ENCODE results near the gene RIN3. TPM values are rescaled to one million over a fixed set of nuclear protein-coding genes. Genes with fewer than 3 reads are reported as not detected.

RIN3 gene
- total RNA-seq, 1 donor from 2014 or later = 33.0 TPM

- intact Hi-C loops (cut with micrococcal nuclease) = no loop called here
Observed at GRCh38 chr14:92644171-92644969, 130.8 kb downstream of the RIN3 start.

GRCh38 chr14:92644970-92645515 is 131.5 kb downstream of the RIN3 start:
- intact Hi-C loops (cut with micrococcal nuclease) = no loop called here

- intact Hi-C loops (cut with micrococcal nuclease) = no loop called here
Observed at GRCh38 chr14:92645841-92646478, 132.4 kb downstream of the RIN3 start.

DNA sequence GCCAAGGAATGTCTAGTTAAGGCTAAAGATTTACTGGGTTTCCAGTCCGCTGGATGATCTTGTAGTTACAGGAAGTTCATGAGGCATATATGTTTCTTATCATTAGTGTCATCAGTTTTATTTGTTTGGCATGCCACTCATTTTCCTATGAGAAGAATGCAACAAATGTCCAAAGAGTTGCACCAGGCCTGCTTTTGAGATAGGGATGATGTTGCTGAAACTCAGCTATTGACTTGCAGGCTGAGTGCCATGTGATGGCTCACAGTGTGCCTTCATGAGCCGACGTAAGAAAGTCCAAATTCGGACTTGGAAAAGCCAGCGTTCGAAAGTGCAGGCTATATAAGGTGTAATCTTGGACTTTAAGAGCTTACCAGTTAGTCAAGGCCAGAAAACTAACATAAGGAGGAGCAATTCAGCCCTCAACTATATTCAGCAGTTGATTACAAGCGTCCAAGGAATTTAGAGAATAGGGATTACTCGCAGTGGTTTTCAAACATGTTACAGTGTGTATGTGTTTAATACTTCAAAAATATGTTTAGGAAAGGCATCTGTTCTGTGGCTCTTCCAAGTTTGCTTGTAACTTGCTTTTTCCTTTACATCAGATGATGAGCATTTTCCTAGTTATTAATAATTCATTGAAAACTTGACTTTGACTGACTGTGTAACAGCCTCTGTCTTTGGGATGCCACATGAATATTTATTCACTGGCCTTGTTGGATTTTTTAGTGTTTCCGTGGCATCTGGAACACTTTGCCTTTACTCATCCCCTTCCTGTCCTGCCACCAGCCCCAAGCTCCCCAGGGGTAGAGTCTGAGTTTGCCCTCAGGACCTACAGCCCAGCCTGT is 133.6 kb downstream of the RIN3 start:
- intact Hi-C loops (cut with micrococcal nuclease) = no loop called here

GRCh38 chr14:92647797-92648279 is 134.3 kb downstream of the RIN3 start:
- intact Hi-C loops (cut with micrococcal nuclease) = no loop called here

DNA sequence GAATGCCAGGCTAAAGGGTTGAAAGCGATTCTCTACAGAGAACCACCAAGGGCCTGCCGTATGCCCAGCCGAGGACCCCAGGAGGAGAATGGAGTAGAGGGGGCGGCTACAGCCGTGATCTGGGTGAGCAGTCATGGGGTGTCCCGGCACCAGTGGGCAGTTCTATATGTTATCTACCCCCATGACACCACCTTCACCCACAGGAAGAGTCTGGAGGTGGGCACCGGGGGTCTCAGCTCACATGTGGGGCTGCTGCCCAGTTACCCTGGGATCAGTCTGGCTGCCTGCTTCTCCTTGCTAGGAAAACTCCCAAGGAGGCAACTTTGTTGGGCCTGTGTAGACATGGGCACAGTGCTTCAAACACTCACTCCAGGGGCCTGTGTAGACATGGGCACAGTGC is 135.5 kb downstream of the RIN3 start:
- intact Hi-C loops (cut with micrococcal nuclease) = no loop called here

DNA sequence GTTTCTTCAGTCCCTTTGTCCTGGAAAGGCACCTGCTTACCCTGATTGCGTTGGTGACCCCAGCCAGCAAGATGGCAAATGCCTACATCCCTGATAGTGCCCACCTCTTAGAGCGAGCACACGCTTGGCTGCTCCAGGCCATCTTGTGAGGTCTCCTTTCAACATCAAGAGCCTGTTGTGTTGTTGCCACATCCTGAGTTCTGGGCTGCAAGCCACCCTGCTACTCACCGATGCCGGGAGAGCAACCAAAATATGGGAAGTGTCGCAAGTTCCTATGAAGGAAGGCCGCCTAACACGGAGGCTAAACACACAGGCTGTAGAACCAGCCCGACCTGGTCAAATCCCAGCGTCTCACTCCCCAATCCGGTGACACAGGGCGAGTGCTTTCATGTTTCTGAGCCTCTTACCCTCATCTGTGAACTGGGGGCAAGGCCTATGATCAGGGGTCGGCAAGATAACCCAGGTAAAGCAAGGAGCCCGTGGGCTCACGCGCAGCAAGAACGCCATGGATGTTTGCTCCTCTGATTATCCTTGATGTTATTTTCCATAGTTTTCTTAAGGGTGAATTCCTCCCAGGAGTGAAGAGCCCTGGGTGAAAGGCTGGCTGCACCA is 136.5 kb downstream of the RIN3 start:
- intact Hi-C loops (cut with micrococcal nuclease) = loop anchor here (5.0 kb wide), 1 partner anchor 778 kb away; no protein-coding TSS in a partner anchor

DNA sequence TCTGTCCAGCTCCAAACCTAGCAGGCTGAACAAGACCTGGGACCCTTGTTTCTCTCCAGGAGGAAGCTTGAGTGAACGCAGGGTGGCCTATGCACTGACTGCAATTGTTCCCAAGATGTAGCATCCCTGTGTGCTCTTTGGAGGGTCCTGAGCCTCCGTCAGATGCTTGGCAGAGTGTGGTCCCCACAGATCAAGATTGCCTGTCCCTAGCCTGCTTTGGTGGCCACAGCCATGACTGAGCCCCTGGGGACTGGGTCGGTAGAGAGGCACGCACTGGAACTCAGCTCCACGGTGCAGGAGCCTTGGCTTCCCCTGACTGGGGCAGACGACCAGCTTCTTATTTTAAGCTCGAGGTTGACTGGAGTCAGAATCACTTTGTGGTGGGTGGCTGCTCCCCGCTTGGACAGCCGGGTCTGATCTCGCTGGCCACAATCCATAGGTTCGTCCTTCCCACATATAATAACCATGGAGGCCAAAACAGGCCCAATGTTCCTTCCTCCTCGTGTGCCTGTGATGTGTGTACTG is 137.1 kb downstream of the RIN3 start:
- intact Hi-C loops (cut with micrococcal nuclease) = loop anchor here (1.0 to 5.0 kb wide), 8 partner anchors 27 to 778 kb away; partner anchors contain the start of gene GOLGA5

DNA sequence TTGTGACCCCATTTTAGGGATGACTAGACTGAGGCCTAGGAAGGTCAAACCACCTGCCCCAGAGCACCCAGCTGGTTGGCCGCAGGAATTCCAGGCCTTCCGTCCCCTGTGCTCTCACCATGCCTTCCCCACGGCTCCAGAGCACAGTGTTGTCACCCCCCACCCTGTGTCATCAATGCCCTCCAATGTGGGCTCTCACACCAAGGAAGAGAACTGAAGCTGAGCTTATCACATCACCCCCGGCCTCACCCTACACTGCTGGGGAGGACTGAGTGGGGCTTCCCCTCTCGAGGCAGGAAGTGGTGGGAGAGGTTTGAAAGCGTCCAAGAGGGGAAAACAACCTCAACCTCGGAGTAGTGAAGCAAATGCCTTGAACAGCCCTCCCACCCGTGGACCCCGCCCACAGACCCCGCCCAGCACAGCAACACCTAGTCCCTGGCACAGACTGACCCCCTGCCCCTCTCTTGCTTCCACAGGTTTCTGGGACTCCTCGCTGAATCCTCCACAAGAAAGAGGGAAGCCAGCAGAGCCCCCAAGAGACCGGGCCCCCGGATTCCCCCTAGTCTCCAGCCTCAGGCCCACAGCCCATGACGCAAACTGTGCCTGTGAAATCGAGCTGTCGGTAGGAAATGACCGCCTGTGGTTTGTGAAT is 137.7 kb downstream of the RIN3 start:
- intact Hi-C loops (cut with micrococcal nuclease) = loop anchor here (1.0 to 5.0 kb wide), 8 partner anchors 26 to 779 kb away; partner anchors contain the start of gene GOLGA5

GRCh38 chr14:92651758-92652406 is 138.3 kb downstream of the RIN3 start:
- intact Hi-C loops (cut with micrococcal nuclease) = loop anchor here (1.0 to 5.0 kb wide), 8 partner anchors 25 to 780 kb away; partner anchors contain the start of gene GOLGA5

- intact Hi-C loops (cut with micrococcal nuclease) = loop anchor here (5.0 kb wide), 1 partner anchor 780 kb away; no protein-coding TSS in a partner anchor
Observed at GRCh38 chr14:92652413-92653151, 139.0 kb downstream of the RIN3 start.

- intact Hi-C loops (cut with micrococcal nuclease) = loop anchor here (5.0 kb wide), 1 partner anchor 781 kb away; no protein-coding TSS in a partner anchor
Observed at GRCh38 chr14:92653162-92653651, 139.6 kb downstream of the RIN3 start.

GRCh38 chr14:92654239-92654901 is 140.8 kb downstream of the RIN3 start:
- intact Hi-C loops (cut with micrococcal nuclease) = loop anchor here (5.0 kb wide), 1 partner anchor 782 kb away; no protein-coding TSS in a partner anchor

- intact Hi-C loops (cut with micrococcal nuclease) = no loop called here
Observed at GRCh38 chr14:92655419-92656201, 142.0 kb downstream of the RIN3 start.

- intact Hi-C loops (cut with micrococcal nuclease) = no loop called here
Observed at GRCh38 chr14:92656306-92657081, 142.9 kb downstream of the RIN3 start.
